Measurements from ENCODE around the gene UQCRQ. TPM values are rescaled to one million over a fixed set of nuclear protein-coding genes. Genes with fewer than 3 reads are reported as not detected.
"Not testable (repeated sequence)": the region's sequence is repeated elsewhere in the genome, so short reads cannot be mapped to it uniquely, and the experiment has no call there.

UQCRQ gene
- total RNA-seq, 4 donors from 2014 or later, result 273 to 566 (median 326) TPM

DNA sequence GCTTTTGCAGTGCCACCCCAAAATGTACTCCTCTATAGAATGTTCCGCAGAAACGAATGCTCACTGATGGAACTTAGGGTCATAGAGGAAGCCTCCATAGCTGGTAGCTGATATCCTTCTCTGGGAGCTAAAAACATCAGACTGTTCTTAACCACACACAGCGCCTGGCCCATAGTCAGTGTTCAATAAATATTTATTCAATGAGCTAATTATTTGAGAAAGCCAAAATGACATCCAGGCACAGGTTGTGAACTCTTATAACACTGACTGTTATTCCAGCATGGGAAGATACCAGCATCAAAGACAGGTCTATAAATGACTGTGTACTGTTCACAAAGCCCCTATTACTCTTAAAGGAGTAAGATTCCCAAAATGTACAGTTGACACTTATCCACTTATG is 13.1 kb upstream of the UQCRQ start:
- no peak for ATAC-seq
- H3K27ac ChIP-seq, result no peak overlapping the region
- TF ChIP-seq POLR2A (IDR thresholded peaks at IDR 0.05), result no peak
- TF ChIP-seq, protein P1, sequence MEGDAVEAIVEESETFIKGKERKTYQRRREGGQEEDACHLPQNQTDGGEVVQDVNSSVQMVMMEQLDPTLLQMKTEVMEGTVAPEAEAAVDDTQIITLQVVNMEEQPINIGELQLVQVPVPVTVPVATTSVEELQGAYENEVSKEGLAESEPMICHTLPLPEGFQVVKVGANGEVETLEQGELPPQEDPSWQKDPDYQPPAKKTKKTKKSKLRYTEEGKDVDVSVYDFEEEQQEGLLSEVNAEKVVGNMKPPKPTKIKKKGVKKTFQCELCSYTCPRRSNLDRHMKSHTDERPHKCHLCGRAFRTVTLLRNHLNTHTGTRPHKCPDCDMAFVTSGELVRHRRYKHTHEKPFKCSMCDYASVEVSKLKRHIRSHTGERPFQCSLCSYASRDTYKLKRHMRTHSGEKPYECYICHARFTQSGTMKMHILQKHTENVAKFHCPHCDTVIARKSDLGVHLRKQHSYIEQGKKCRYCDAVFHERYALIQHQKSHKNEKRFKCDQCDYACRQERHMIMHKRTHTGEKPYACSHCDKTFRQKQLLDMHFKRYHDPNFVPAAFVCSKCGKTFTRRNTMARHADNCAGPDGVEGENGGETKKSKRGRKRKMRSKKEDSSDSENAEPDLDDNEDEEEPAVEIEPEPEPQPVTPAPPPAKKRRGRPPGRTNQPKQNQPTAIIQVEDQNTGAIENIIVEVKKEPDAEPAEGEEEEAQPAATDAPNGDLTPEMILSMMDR (IDR thresholded peaks at IDR 0.05 in 4 of 5, conservative IDR thresholded peaks at IDR 0.05 in 1 of 5), result no peak
- no peaks in the 10 kb centered on the region for H3K27me3 ChIP-seq
- no peaks in the 10 kb centered on the region for H3K9me3 ChIP-seq
- intact Hi-C loops (cut with DNase I; ENCODE audit: low total_unique reads) (no loop called here), in situ Hi-C loops (cut with MboI; ENCODE audit: low sequenced_read_pairs in 4 of 4) (loop anchor here in 2 of 4 donors (25.0 kb wide), 1 partner anchor 466 kb away; no protein-coding TSS in a partner anchor)
- no peak overlapping the region for H3K4me3 ChIP-seq
- H3K4me1 ChIP-seq, result no peaks in the 10 kb centered on the region
- no peaks in the 10 kb centered on the region for H3K36me3 ChIP-seq
- no peak for DNase-seq

- TF ChIP-seq, protein P1 (IDR thresholded peaks at IDR 0.05 in 4 of 5, conservative IDR thresholded peaks at IDR 0.05 in 1 of 5), result no peak
- no peak for TF ChIP-seq POLR2A (IDR thresholded peaks at IDR 0.05)
- Histone ChIP-seq H3K4me3 (no peak overlapping the region), H3K27me3 (no peaks in the 10 kb centered on the region), H3K9me3 (no peaks in the 10 kb centered on the region), H3K4me1 (no peaks in the 10 kb centered on the region), H3K27ac (no peak overlapping the region), H3K36me3 (no peaks in the 10 kb centered on the region)
- intact Hi-C loops (cut with DNase I; ENCODE audit: low total_unique reads), result no loop called here
- no peak for ATAC-seq
- no peak for DNase-seq
- in situ Hi-C loops (cut with MboI; ENCODE audit: low sequenced_read_pairs in 4 of 4), result loop anchor here in 2 of 4 donors (25.0 kb wide), 1 partner anchor 466 kb away; no protein-coding TSS in a partner anchor
Observed at GRCh38 chr5:132853790-132854189, 12.7 kb upstream of the UQCRQ start.

GRCh38 chr5:132854301-132854700 is 12.1 kb upstream of the UQCRQ start:
- in situ Hi-C loops (cut with MboI; ENCODE audit: low sequenced_read_pairs in 4 of 4) (loop anchor here in 2 of 4 donors (25.0 kb wide), 1 partner anchor 467 kb away; no protein-coding TSS in a partner anchor), intact Hi-C loops (cut with DNase I; ENCODE audit: low total_unique reads) (no loop called here)
- Histone ChIP-seq H3K4me1 (no peaks in the 10 kb centered on the region), H3K27me3 (no peaks in the 10 kb centered on the region), H3K4me3 (no peak overlapping the region), H3K9me3 (no peaks in the 10 kb centered on the region), H3K27ac (no peak overlapping the region), H3K36me3 (no peaks in the 10 kb centered on the region)
- no peak for DNase-seq
- ATAC-seq, result no peak
- TF ChIP-seq, protein P1 (IDR thresholded peaks at IDR 0.05 in 4 of 5, conservative IDR thresholded peaks at IDR 0.05 in 1 of 5), result no peak
- no peak for TF ChIP-seq POLR2A (IDR thresholded peaks at IDR 0.05)

DNA sequence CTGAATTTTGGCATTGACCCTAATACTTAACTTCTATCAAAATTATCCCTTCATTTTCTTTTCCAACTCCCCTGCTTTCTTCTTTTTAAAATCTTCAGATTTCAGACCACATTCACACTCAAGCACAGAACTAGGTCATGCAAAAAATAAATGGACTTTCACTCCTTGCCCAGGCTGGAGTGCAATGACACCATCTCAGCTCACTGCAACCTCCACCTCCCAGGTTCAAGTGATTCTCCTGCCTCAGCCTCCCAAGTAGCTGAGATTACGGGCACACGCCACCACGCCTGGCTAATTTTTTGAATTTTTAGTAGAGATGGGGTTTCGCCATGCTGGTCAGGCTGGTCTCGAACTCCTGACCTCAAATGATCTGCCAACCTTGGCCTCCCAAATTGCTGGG is 11.4 kb upstream of the UQCRQ start:
- ATAC-seq; intact Hi-C loops (cut with DNase I; ENCODE audit: low total_unique reads): not testable (repeated sequence)

DNA sequence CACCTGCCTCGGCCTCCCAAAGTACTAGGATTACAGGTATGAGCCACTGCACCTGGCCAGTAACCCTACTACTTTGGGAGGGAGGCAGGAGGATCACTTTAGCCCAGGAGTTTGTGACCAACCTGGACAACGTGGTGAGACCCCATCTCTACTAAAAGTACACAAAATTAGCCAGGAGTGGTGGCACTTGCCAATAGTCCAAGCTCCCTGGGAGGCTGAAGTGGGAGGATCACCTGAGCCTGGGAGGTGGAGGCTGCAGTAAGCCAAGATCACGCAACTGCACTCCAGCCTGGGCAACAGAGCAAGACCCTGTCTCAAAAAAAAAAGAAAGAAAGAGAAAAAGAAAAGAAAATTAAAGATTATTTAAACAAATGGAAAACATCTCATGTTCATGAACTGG is 10.4 kb upstream of the UQCRQ start:
- in situ Hi-C loops (cut with MboI; ENCODE audit: low sequenced_read_pairs in 4 of 4), result loop anchor here in 2 of 4 donors (25.0 kb wide), 1 partner anchor 469 kb away; no protein-coding TSS in a partner anchor
- no peaks in the 10 kb centered on the region for H3K9me3 ChIP-seq
- ATAC-seq (no peak), DNase-seq (no peak)
- no peak overlapping the region for H3K27ac ChIP-seq
- H3K36me3 ChIP-seq, result no peaks in the 10 kb centered on the region
- intact Hi-C loops (cut with DNase I; ENCODE audit: low total_unique reads), result no loop called here
- TF ChIP-seq POLR2A (IDR thresholded peaks at IDR 0.05), result no peak
- TF ChIP-seq, protein P1 (IDR thresholded peaks at IDR 0.05 in 4 of 5, conservative IDR thresholded peaks at IDR 0.05 in 1 of 5), result no peak
- H3K4me3 ChIP-seq, result no peak overlapping the region
- H3K4me1 ChIP-seq, result no peaks in the 10 kb centered on the region
- H3K27me3 ChIP-seq, result no peaks in the 10 kb centered on the region

More for the DNA sequence above, 11.4 kb upstream of the UQCRQ start:
- not testable (repeated sequence) for H3K4me3 ChIP-seq, DNase-seq, H3K27ac ChIP-seq, H3K36me3 ChIP-seq, H3K27me3 ChIP-seq, H3K9me3 ChIP-seq, H3K4me1 ChIP-seq
- in situ Hi-C loops (cut with MboI; ENCODE audit: low sequenced_read_pairs in 4 of 4), result loop anchor here in 2 of 4 donors (25.0 kb wide), 1 partner anchor 468 kb away; no protein-coding TSS in a partner anchor
